EH (cell line): Measurements from ENCODE around the gene SIGLEC11.
"Not testable (repeated sequence)": the region's sequence is repeated elsewhere in the genome, so short reads cannot be mapped to it uniquely, and the experiment has no call there.

Experiments used
- DNase-seq: peaks from one replicate; pipeline ENCODE4 v3.0.0-alpha.2; 2015; ENCODE audit warnings: low read depth

Gene SIGLEC11

DNA sequence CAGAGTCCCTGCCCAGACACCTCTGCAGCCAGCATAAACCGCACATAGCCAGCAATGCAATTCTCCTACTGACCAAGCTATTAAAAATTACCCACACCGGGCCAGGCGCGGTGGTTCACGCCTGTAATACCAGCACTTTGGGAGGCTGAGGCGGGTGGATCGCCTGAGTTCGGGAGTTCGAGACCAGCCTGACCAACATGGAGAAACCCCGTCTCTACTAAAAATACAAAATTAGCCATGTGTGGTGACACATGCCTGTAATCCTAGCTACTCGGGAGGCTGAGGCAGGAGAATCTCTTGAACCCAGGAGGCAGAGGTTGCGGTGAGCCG lies 36.1 kb downstream of the SIGLEC11 start:
- DNase-seq = not testable (repeated sequence)

DNA sequence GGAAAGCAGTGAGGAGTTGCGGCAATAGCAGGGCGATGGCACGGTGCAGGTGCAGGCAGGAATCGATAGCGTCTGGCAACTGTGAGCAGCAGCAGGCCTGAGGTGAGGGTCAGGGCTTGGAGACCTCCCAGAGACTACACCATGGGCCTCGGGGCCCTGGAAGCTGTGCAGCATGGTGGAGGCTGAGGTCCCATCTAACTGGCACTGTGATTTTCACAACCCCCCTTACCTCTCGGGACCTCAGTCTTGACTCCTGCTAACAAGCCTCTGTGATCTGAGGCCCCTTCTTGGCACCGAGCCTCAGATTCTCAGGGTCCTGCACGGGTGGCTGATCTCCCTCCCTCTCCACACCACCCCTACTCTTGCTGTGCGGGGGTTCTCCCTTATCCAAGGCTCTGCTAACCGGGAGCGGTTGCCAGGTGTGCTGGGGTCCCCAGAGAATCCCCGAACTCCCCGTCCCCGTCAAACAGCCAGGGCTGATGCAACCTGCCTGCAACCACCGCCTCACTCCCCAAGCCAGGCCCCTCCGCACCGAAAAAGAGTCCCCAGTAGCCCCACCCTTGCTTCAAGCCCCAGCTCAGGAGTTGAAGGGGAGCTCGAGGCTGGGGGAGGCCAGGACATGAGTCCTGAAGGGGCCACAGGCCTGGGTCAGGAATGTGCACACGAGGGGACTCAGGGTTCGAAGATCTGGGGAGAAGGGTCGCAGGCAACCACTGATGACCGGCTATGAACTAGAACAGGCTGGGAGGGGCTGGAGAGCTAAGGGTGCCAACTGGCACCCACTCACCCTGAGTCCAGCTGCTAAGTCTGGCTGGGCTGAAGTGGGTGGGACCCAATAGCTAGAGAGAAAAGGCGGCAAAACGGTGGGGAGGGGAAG lies 36.7 kb downstream of the SIGLEC11 start:
- DNase-seq = no peak

DNA sequence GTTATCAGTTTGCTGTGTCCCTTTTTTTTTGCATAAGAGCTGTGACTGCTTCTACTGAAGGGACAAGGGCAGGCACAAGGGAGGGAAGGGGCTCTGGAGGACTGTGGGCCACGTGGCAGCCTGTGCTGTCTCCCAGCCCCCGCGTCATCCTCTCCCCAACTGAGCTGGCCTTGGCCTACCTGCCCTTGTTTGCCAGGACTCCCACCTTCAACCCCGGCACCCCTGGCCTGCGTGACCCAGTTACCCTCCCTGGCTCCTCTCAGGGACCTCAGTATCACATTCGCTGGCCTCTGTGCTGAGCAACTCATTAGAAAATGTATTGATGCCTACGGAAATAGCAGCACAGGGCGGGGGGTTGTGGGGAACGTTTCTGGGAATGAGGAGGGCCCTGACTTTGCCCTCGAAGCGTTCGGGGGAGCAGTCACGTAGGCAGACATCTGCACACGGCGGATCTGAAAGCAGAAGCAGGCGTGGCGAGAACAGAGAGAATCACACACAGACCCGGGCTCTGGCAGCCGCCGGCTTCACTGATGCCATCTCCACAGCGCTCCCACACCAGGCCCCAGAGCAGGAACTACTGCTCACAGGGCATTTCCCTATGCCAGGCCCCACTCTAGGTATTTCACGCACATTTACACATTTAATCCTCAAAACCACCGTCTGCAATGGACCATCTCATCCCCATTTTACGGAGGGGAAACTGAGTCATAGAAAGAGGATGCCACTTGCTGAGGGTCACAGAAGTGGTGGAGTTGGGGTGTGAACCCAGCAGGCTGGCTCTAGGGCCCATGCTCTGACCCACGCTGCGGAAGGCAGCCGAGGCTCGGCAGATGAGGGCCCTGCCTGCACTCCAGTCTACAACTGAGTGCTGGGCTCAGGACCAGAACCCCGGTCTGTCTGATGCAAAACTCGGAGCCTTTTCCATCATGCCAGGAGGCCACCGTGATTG lies 37.6 kb downstream of the SIGLEC11 start:
- DNase-seq = no peak

DNA sequence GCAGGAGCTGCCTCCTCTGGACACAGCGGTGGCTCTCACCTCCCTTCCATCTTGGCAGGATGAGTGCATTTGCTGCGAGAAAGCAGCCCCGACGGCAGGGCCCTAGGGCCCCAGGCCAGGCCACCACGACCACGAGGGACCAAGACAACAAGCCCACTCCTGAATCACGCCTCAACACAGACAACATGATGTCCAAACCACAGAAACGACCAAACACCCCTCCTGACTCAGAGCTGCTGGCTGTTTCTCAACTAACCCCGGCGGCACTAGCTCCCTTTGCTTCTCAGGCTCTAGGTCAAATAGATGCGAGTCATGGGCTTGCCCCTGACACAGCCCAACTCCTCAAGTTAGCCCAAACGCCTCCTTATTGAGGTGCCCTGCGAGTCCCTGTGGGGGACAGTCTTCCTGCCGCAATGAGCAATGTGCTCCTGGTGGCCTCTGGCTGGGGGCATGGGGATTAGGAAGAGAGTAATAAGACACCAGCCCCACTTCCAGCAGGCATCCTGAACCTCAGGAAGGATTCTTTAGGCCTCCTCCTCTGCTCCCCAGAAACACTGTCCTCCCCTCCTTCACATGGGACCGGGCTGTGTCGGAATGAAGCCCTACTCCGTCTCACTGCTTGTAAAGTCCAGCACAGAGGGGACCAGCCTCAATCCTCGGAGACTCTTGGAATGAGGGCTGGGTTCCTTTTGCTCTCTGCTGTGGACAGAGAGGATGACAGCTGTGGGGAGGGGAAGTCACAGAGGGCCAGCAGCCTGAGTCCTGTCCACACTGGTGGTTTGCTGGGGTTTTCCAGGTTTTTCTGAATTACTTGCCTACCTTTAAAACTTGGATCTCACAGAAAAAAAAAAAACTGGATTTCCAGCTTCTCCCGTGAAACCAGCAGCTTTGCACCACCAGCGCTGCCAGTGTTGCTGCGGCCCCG lies 38.8 kb downstream of the SIGLEC11 start:
- DNase-seq = peak; percentile 69

DNA sequence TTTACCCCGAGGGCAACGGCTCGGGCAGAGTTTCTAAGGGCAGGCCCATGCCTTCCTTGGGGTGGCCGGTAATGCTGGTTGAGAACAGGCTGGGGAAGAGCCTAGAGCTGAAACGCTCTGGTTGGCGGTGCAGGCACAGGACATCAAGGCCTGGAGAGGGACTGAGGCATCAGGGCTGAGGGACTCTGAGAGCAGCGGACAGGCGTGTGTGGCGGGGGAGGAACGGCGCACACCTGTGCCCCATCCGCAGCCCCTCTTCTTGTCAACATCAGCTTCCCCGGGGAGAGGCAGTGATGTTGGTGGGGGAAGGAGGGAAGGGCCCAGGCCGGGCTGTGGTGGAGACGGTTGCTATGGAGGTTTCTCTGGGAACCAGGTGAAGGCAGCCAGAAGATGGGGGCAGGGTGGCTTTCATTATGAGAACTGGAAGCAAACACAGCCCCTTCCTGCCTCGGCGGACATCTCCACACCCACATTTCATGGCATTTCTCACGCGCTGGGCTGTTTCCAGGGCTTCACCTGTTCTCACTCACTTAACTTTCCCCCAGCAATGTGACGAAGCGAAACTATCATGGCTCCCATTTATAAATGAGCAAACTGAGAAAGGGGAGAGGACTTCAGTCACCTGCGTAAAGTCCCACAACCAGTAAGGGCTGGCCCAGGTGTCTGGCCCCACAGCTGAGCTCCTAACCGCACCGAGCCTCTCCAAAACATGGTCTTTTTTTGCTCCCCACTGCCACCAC lies 40.2 kb downstream of the SIGLEC11 start:
- no peak for DNase-seq

DNA sequence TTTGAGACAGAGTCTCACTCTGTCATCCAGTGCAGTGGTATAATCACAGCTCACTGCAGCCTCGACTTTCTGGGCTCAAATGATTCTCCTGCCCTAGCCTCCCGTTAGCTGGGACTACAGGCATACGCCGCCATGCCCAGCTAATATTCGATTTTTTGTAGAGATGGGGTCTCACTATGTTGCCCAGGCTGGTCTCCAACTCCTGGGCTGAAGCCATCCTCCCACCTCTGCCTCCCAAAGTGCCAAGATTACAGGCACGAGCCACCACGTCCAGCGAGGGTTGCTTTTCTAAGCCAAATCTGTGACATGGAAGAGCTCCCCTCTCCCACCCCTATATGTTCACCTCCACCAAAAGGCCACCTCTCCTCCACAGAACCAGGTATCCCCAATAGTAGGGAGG lies 42.9 kb downstream of the SIGLEC11 start:
- no peak for DNase-seq

DNA sequence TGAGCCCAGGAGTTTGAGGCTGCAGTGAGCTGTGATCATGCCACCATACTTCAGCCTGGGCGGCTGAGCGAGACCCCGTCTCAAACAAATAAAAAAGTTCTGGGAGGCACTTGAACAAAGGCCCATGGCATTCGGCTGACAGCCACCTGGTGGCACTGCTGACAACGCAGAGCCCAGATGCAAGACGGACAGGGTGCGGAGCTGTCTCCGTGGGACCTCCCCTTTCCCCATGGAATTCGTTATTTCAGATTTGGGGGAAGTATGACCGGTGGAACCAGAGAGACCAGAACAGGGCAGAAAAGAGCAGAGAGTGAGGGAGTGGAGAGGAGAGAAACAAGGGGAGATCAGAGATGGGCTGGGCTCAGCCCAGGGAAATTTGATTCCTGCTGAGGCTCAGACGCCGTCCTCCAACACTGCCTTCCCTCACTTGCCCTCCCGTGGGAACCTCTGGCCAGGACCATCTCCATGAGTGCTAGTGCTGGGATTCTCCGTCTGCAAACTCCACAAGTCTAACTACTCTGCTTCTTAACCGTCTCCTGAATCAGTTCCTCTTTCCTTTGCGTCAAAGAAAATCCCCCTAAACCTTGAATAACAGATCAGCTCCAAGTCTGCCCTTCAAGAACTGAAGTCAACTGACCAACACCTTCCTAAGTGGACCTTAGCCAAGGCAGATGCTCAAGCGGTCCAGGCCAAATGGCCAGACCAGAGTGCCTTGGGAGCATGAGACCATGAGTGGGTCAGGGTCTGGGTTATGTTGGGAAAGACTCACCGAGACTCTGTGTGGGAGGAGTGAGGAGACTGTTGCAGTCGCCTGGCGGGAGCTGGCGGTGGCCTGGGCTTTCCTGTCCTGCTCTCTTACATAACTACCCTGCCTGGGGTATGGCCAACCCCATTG lies 43.9 kb downstream of the SIGLEC11 start:
- no peak for DNase-seq

DNA sequence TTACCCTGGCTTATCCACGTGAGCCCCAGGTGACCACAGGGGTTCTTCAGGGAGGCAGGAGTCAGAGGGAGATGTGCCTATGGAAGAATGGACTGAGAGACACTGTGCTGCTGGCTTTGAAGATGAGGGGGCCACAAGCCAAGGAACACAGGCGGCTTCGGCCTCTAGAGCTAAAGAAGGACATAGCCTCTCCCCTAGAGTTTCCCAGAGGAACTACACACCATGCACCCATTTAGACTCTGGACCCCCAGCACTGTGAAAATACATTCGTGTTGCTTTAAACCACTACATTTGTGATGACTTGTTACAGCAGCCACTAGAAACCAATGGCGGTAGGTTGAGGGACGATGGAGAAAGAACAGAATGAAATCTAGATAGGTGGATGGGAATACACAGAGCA lies 45.7 kb downstream of the SIGLEC11 start:
- DNase-seq = no peak

DNA sequence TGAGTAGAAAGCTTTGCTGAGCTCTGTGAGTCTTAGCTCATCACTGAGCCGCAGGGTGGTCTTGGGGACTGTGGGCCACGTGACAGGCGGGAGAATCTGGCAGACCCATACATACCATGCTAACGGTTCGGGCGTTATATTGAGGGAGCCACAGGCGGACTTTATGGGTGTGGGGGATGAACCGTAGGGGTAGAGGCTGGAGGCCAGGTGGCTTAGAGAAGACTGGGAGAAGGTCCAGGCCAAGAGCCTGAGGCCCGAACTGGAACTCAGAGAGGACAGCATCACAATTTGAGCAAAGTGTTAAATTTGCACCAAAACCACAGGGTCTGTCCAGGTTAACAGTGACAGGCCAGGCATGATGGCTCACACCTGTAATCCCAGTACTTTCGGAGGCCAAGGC lies 47.3 kb downstream of the SIGLEC11 start:
- no peak for DNase-seq

DNA sequence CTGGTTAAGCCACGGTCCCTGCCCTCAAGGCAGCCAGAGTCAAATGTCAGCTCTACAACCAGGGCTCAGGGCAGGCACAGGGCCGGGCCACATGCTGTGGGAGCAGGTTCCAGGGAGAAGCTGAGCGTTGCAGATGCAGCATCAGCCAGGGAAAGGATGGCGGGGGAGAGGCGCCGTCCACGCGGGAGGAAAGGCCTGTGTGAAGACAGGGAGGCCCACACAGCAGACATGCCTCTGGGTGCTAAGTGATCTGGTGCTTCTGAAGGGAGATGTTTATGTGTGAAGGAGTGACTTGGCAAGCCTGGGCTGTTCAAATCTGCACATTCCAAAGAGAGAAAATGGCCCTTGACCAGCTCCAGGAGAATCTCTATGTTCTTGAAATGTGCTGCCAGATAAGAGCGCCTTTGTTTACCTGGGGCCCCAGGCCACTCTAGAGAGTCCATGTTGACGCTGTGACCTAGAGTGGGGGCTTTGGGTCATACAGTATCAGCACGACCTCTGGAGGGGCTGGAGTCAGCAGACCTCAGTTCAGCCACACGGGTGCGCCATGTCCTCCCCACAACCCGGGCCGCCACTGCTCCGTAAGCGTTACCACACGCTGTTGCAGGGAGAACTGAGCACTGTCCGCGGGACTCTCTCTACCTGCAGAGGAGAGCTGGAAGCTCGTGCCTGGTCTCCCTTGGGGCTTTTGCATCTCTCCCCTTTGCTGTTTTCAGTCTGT lies 47.8 kb downstream of the SIGLEC11 start:
- no peak for DNase-seq

DNA sequence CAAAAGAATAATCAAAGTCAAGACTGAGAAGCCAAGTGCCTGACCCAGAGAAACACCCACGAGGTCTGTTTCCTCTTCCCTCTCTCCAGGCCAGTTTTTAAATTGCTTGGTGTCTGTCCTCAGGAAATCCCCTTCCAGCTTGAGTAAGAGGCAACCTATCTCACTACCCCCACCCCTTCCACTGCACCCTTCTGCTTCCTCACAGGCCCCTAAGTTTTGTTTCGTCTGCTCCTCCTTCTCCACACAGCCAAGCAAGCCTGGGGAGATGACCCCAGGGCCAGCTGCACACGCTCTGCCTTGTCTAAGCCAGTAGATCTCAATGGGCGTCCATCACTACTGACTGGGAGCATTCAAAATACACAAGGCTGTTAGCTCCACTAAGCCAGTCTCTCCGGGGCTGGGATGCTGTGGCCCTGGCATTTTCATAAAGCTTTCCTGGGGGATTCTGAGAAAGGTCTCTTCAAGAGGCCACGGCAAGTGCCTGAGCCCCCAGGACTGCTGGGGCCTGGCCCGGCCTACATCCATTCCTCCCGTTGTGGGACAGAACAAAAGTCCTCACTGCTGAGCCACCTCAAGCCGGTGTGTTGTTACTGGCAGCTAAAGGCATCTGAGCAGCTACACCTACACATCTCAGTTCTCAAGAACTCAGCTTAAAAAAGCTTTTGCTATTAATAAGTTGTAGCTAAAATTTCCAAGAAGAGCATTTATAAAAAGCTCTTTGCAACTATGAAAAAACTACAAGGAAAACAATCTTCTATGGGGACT lies 49.4 kb downstream of the SIGLEC11 start:
- no peak for DNase-seq

DNA sequence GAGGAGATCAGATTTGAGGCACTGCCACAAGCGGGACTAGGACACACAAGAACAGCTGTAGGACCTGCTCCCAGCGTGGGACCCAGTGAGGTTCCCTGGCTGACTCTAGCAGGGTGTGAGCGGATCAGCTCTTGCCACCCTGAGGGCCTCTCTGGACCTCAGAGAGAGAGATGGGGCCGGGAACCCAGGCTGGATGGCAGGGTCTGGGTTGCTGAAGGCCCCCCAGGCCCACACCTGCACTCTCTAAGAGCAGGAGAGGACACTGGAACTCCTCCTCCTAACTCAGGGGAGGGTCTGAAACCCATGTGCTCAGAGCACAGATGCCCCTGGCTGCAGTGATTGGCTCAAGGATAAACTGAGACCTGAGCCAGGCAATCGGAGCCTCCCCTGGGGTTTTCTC lies 50.8 kb downstream of the SIGLEC11 start:
- DNase-seq = no peak

DNA sequence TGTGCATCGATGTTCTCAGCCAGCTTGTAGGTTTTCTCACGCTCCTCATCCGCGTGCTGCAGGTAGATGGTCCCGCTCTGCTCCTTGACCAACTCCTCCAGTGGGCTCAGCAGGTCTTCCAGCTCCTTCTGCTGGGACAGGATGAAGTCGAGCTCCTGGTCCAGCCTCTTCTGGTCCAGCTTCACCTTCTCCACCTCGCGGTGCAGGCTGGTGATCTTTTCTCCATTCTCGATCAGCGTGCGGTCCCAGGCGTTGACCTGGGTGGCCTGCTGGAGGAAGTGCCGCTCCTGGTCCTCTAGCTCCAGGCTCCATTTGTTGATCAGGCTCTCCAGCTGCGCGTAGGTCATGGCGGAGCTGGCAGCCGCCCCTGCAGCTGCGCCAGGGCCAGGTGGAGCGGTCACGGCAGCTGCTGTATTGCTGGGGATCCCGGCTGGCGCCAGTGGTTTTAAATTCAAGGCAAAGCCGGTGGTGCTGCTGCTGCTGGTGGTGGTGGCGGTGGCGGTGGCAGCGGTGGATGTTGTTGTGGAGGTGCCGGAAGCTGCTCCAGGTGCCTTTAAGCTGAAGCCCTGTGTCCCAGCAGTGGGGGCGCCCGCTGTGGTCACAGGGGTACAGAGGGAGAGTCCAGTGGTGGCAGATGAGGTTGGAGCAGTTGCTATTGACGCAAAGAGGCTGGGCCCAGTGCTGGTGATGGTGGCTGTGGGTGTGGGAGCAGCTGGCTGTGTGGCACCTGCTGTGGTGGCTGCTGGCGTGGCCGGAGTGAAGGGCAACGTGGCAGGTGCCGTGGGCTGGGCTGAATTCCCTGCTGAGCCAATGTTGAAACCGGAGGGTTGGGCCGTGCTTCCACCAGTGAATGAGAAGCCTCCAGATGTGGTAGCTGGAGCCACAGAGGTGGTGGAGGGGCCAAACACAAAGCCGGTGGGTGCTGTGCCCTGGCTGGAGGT lies 52.2 kb downstream of the SIGLEC11 start:
- DNase-seq = no peak

DNA sequence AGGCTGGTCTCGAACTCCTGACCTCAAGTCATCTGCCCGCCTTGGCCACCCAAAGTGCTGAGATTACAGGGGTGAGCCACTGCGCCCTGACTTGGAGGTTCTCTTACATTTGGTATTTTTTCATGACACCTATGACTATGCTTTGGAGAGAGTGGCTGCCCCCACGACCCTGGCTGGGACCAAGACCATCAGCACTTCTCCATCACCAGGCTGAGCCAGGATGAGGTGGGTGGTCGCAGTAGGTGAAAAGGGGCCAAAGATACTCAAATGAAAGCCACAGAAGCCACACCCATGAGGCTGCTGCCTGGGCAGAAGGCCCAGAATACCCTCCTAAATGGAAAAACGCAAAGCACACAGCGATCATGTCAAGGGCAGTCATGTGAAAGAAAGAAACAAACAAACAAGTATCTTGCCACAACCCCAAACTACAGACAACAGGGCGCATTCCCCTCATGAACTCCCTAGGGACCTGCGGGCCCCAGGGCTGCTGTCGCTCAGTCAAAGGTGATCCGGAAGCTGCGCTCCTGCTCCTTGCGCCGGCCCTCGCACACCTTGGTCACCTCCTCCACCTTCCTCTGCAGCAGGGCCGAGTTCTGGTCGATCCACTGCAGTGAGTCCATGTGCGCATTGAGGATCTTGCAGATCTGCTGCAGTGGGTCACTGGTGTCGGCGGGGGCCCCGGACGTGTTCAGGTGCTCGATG lies 53.1 kb downstream of the SIGLEC11 start:
- no peak for DNase-seq

DNA sequence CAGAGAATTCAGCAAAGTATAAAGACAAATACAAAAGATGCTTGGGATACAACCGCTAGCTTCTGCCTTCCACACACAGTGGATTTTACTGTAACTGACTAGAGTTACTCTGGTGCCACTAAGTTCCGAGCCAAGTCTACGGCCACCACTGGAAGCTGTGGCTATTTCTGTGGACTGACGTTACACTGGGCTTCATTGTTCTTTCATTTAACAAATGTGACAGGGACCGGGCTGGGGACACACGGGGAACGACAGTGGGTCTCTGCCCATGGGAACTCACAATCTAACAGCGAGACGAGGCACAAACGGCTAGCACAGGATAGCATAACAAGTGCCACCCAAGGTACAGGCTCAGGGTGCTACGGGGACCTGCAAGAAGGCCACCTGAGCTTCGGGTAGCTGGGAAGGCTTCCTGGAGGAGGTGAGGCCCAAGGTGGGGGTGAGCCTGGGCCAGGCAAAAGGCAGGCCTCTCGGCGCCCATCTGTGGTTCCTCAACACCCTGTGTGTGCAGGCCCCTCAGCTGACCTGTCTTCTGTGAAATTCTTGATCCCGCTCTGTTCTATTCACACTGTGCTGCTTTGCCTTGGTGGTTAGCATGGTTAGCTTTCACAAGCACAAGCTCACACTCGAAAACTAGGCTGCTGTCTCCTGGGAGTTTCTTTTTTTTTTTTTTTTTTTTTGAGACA lies 54.0 kb downstream of the SIGLEC11 start:
- no peak for DNase-seq

DNA sequence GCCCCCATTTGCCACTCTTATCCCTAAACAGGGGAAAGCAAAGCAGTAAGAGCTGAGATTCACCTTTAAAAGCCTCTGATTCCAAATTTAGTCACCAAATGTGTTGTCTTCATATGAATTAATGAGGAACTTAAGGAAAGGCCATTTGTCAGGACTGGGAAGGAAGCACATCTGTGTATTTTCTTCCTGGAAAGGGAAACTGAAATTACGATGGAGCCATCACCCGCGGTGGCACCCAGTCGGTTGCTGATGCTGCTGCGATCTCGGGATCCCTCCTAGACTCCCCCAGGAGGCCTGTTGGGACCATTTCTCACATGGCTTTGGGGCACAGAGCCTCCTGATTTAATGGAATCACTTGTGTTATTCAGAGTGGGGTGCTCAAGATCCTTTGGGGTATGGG lies 56.8 kb downstream of the SIGLEC11 start:
- DNase-seq = no peak
